ENCODE measurements around the gene SETDB1. TPM values are rescaled to one million over a fixed set of nuclear protein-coding genes. Genes with fewer than 3 reads are reported as not detected.

Gene SETDB1
- total RNA-seq, 1 donor from 2014 or later = 60.6 TPM

DNA sequence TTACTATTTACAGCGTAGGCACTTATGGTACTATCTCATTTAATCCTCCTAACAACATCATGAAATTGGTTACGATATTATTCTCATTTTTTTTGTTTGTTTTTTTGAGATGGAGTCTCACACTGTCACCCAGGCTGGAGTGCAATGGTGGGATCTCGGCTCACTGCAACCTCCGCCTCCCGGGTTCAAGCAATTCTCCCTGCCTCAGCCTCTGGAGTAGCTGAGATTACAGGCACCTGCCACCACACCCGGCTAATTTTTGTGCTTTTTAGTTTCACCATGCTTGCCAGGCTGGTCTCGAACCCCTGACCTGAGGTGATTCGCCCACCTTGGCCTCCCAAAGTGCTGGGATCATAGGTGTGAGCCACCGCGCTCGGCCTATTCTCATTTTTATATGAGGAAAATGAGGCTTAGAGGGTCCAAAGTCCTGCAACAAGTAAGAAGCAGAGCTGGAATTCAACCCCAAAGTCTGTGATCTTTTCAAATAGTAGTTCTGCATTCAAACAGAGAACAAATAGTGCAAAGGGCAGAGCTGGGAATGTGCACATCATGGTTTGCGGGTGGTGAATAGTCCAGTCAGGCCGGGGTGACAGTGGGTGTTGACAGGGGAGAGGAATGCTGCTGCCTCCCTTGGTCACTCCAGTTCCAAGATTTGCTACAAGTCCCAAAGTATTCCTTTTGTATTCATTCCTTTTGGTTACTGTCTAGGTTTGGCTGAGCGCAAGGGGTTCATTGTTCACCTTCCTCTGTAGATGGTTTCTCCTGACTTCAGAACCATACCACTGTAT is 86.7 kb downstream of the SETDB1 start:
- H3K27ac Mint-ChIP-seq = no peak overlapping the region

DNA sequence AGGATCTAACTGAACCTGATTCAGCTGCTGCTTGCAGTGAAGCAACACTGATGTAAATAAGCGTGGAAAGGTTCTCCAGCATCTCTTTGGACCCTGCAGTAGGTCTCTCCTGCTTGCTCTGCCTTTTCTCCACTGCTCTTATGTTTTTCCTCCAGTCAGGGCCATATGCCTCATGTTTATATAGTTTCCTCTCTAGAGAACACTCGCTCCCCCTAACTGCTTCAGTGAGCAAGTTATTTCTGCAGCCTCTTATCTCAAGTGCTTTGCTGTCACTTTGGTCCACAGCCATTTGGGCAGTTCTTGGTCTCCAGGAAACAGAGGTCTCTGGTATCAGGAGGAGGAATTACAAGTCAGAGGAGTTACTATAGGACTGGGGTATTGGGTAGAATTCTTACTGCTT is 87.4 kb downstream of the SETDB1 start:
- Mint-ChIP-seq H3K27me3 (ENCODE audit: insufficient read depth) (no peaks in the 10 kb centered on the region), H3K9me3 (no peaks in the 10 kb centered on the region), H3K4me1 (ENCODE audit: low read depth) (peaks cover 39% of the 10 kb centered on the region), H3K27ac (no peak overlapping the region), H3K4me3 (no peak overlapping the region), H3K36me3 (ENCODE audit: low read depth) (peaks cover 7% of the 10 kb centered on the region)
- intact Hi-C loops (cut with micrococcal nuclease) = no loop called here
- DNase-seq (ENCODE audit: low spot score) = no peak

More for the DNA sequence above, 86.7 kb downstream of the SETDB1 start:
- Mint-ChIP-seq H3K27me3 (ENCODE audit: insufficient read depth) (no peaks in the 10 kb centered on the region), H3K4me3 (no peak overlapping the region), H3K9me3 (no peaks in the 10 kb centered on the region), H3K4me1 (ENCODE audit: low read depth) (peaks cover 39% of the 10 kb centered on the region), H3K36me3 (ENCODE audit: low read depth) (peaks cover 6% of the 10 kb centered on the region)
- intact Hi-C loops (cut with micrococcal nuclease) = no loop called here
- no peak for DNase-seq (ENCODE audit: low spot score)

Other genes starting within 250 kb of the SETDB1 start
- gene GOLPH3L, start 229.2 kb upstream of the SETDB1 start, total RNA-seq = 19.1 and 20.5 TPM in 2 replicates
- gene HORMAD1, start 205.5 kb upstream of the SETDB1 start, total RNA-seq = not detected in 2 replicates
- 31.7 and 34.2 TPM in 2 replicates for gene CTSS, start 160.6 kb upstream of the SETDB1 start, total RNA-seq
- 1.8 and 2.7 TPM in 2 replicates for gene CTSK, start 118.1 kb upstream of the SETDB1 start, total RNA-seq
- gene ARNT, start 49.8 kb upstream of the SETDB1 start, total RNA-seq = 32.4 and 32.5 TPM in 2 replicates
- not detected in 2 replicates for gene CTXND2, start 39.2 kb upstream of the SETDB1 start, total RNA-seq
- 188 and 191 TPM in 2 replicates for gene CERS2, start 48.5 kb downstream of the SETDB1 start, total RNA-seq
- gene ANXA9, start 55.9 kb downstream of the SETDB1 start, total RNA-seq = not detected in 2 replicates
- gene MINDY1, start 80.5 kb downstream of the SETDB1 start, total RNA-seq = 12.0 and 13.4 TPM in 2 replicates
- gene PRUNE1, start 82.1 kb downstream of the SETDB1 start, total RNA-seq = 15.0 and 15.4 TPM in 2 replicates
- gene BNIPL, start 110.2 kb downstream of the SETDB1 start, total RNA-seq = 0.70 and 0.73 TPM in 2 replicates
- gene C1orf56, start 121.4 kb downstream of the SETDB1 start, total RNA-seq = 1.6 and 1.7 TPM in 2 replicates
- gene CDC42SE1, start 133.3 kb downstream of the SETDB1 start, total RNA-seq = 216 and 219 TPM in 2 replicates
- 3.5 and 3.7 TPM in 2 replicates for gene MLLT11, start 134.0 kb downstream of the SETDB1 start, total RNA-seq
- 19.4 and 21.5 TPM in 2 replicates for gene GABPB2, start 144.4 kb downstream of the SETDB1 start, total RNA-seq
- 3.6 and 4.3 TPM in 2 replicates for gene SEMA6C, start 220.3 kb downstream of the SETDB1 start, total RNA-seq
- gene TNFAIP8L2, start 230.3 kb downstream of the SETDB1 start, total RNA-seq = 38.0 and 38.5 TPM in 2 replicates
- gene LYSMD1, start 239.5 kb downstream of the SETDB1 start, total RNA-seq = 4.0 and 5.0 TPM in 2 replicates
- gene SCNM1, start 239.8 kb downstream of the SETDB1 start, total RNA-seq = 111 and 117 TPM in 2 replicates
- 2.6 and 2.9 TPM in 2 replicates for gene TMOD4, start 249.6 kb downstream of the SETDB1 start, total RNA-seq